COR-L47 (cell line): ENCODE results near the gene ADGRL3.
"Not testable (repeated sequence)": the region's sequence is repeated elsewhere in the genome, so short reads cannot be mapped to it uniquely, and the experiment has no call there.

Source experiments
- DNase-seq: peaks from one replicate; lab custom pipeline; 2025; lab: John Stamatoyannopoulos, UW

Gene ADGRL3

GRCh38 chr4:61817071-61817470, 616.9 kb downstream of the ADGRL3 start:
- DNase-seq, result no peak

- DNase-seq, result no peak
These were observed 620.0 kb downstream of the ADGRL3 start for GRCh38 chr4:61820136-61820535.

- DNase-seq, result no peak
These were observed 624.3 kb downstream of the ADGRL3 start for GRCh38 chr4:61824454-61824853.

GRCh38 chr4:61827907-61828391, 627.8 kb downstream of the ADGRL3 start:
- DNase-seq, result no peak

GRCh38 chr4:61828960-61829359, 628.8 kb downstream of the ADGRL3 start:
- DNase-seq, result no peak

GRCh38 chr4:61831987-61832386, 631.9 kb downstream of the ADGRL3 start:
- DNase-seq, result no peak

- no peak for DNase-seq
These were observed 637.3 kb downstream of the ADGRL3 start for GRCh38 chr4:61837395-61837794.

- DNase-seq, result no peak
These were observed 637.9 kb downstream of the ADGRL3 start for GRCh38 chr4:61838072-61838471.

- no peak for DNase-seq
These were observed 641.6 kb downstream of the ADGRL3 start for GRCh38 chr4:61841714-61842113.

GRCh38 chr4:61851126-61851525, 651.0 kb downstream of the ADGRL3 start:
- no peak for DNase-seq

- not testable (repeated sequence) for DNase-seq
These were observed 652.0 kb downstream of the ADGRL3 start for GRCh38 chr4:61852105-61852504.

- DNase-seq, result no peak
These were observed 652.9 kb downstream of the ADGRL3 start for GRCh38 chr4:61853041-61853440.

GRCh38 chr4:61860376-61860775, 660.2 kb downstream of the ADGRL3 start:
- no peak for DNase-seq

- DNase-seq, result no peak
These were observed 664.2 kb downstream of the ADGRL3 start for GRCh38 chr4:61864286-61864685.

GRCh38 chr4:61866378-61867030, 666.4 kb downstream of the ADGRL3 start:
- DNase-seq, result no peak

- DNase-seq, result no peak
These were observed 672.9 kb downstream of the ADGRL3 start for GRCh38 chr4:61872983-61873382.

GRCh38 chr4:61877266-61877665, 677.1 kb downstream of the ADGRL3 start:
- DNase-seq, result no peak

GRCh38 chr4:61877893-61878292, 677.8 kb downstream of the ADGRL3 start:
- DNase-seq, result no peak

- DNase-seq, result no peak
These were observed 682.3 kb downstream of the ADGRL3 start for GRCh38 chr4:61882381-61882780.

- no peak for DNase-seq
These were observed 686.0 kb downstream of the ADGRL3 start for GRCh38 chr4:61886131-61886530.

GRCh38 chr4:61889117-61889516, 689.0 kb downstream of the ADGRL3 start:
- no peak for DNase-seq

- no peak for DNase-seq
These were observed 690.2 kb downstream of the ADGRL3 start for GRCh38 chr4:61890321-61890720.

GRCh38 chr4:61891953-61892352, 691.8 kb downstream of the ADGRL3 start:
- no peak for DNase-seq

- no peak for DNase-seq
These were observed 696.5 kb downstream of the ADGRL3 start for GRCh38 chr4:61896634-61897033.
